Transverse colon (tissue), 4 donors: Measurements from ENCODE around the gene HOXC5.

Experiments used
- CTCF ChIP-seq, 5 experiments: fragments of 200-600 bp in 3 of 5; fragments of 450-650 bp in 2 of 5; sonication (generic) in 3 of 5; IDR thresholded peaks; 1 replicate in 2 of 5; 2 replicates in 3 of 5; pipeline ENCODE4 v1.5.1; 2016 to 2017; ENCODE audit warnings: antibody characterized with exemption in 5 of 5, inconsistent platforms in 3 of 5, mild to moderate bottlenecking in 2 of 5, moderate library complexity in 1 of 5
- EP300 ChIP-seq: sonication (generic); formaldehyde crosslinking; IDR thresholded peaks from one replicate; pipeline ENCODE4 v1.6.1; 2017; ENCODE audit warnings: antibody characterized with exemption, low read depth
- POLR2A ChIP-seq: fragments of 450-650 bp; IDR thresholded peaks from one replicate; pipeline ENCODE4 v1.6.1; 2016; ENCODE audit warnings: antibody characterized with exemption, mild to moderate bottlenecking, moderate library complexity
- POLR2AphosphoS5 ChIP-seq, 3 donors: sonication (generic); formaldehyde crosslinking; IDR thresholded peaks; one replicate each; pipeline ENCODE4 v1.6.1; 2016; ENCODE audit warnings: antibody characterized with exemption in 3 of 3

GRCh38 chr12:54004841-54005530, 27.9 kb upstream of the HOXC5 start:
- no peak for TF ChIP-seq CTCF (IDR thresholded peaks at IDR 0.05)
- no peak for TF ChIP-seq POLR2AphosphoS5 (IDR thresholded peaks at IDR 0.05)
- no peak for TF ChIP-seq POLR2A
- TF ChIP-seq EP300: no peak
